Measurements from ENCODE around the gene NFKBIZ.
"Not testable (repeated sequence)": the region's sequence is repeated elsewhere in the genome, so short reads cannot be mapped to it uniquely, and the experiment has no call there.

The NFKBIZ gene

DNA sequence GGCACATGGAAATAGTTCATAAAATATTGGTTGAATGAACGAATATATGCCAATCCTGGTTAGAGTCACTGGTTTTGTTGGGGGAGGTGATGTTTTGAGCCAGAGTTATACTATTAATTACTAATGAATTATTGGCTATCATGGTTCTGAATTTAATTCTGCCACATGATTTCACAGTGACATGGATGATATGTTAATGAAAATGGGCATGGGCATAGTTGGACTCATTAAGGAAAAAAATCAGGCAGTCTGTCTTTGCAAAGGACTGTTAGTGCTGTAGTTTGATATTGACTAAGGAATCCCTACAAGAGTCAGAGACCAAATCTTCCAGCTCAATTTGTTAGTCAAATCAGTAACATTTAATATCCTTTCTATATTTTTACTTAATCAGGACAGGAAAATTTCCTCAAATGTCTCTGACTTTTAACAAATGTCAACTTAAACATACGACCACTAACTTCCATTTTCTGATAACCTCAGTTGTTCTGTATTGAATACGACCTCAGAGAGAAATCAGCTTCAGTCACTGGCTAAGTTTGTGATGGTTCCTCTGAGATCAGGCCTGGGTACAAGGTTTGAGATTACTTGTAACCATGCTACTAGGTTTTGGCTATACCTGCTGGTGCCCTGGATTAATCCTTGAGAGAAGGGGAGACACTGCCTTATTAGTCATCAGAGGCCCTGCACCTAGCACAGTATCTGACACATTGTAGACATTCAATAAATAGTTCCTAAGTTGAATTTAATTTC is 13.3 kb downstream of the NFKBIZ start:
- TF ChIP-seq, protein P1, sequence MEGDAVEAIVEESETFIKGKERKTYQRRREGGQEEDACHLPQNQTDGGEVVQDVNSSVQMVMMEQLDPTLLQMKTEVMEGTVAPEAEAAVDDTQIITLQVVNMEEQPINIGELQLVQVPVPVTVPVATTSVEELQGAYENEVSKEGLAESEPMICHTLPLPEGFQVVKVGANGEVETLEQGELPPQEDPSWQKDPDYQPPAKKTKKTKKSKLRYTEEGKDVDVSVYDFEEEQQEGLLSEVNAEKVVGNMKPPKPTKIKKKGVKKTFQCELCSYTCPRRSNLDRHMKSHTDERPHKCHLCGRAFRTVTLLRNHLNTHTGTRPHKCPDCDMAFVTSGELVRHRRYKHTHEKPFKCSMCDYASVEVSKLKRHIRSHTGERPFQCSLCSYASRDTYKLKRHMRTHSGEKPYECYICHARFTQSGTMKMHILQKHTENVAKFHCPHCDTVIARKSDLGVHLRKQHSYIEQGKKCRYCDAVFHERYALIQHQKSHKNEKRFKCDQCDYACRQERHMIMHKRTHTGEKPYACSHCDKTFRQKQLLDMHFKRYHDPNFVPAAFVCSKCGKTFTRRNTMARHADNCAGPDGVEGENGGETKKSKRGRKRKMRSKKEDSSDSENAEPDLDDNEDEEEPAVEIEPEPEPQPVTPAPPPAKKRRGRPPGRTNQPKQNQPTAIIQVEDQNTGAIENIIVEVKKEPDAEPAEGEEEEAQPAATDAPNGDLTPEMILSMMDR (conservative IDR thresholded peaks at IDR 0.05; ENCODE audit: low read depth, low read length): no peak
- no peak for DNase-seq (ENCODE audit: low read depth)
- H3K4me3 ChIP-seq (ENCODE audit: low read depth, low read length): no peak overlapping the region

DNA sequence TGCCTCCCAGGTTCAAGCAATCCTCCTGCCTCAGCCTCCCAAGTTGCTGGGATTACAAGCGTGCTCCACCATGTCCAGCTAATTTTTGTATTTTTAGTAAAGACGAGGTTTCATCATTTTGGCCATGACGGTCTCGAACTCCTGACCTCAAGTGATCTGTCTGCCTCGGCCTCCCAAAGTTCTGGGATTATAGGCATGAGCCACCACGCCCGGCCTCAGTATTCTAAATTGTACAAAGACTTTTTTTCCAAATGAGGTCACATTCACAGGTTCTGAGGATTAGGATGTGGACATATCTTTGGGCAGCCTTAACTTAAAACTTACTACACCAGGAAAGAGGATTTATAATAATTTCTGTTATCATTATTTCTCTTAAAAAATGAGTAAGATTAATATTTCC is 15.6 kb downstream of the NFKBIZ start:
- H3K4me3 ChIP-seq (ENCODE audit: low read depth, low read length); DNase-seq (ENCODE audit: low read depth): not testable (repeated sequence)

DNA sequence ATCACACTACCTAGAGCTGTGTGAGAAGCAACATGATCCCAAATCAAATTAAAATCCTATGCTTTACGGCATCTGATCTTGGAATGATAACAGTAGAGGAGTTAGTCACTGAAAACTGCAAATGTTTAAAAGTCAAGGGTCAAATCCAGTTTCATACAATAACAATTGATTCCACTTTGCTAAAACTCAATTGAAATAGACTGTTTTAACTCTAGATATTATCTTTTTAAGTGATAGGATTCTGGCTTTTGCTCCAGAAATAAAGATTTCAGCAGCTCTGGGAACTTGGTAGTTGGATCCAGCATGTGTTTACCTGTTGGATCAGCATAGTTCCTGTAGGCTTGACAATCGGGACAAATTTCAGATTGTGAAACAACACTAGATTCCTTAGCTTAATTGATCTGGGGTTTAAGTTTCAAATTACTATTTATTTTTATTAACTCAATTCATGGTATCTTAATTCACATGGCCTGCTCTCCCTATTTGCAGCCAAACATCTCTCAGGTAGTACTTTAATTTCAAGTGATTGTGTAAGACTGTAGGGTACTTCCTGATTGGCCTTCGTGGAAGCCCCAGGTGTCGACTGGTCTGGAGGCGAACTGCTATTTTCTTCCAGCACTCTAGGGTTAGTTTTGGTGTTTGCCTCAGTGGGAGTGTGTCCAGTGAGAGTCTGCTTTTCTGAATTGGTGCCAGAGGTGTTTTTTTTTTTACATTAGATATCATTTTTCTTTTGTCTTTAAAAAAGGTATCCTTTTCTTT is 16.6 kb downstream of the NFKBIZ start:
- H3K4me3 ChIP-seq (ENCODE audit: low read depth, low read length): no peak overlapping the region
- DNase-seq (ENCODE audit: low read depth): peak; percentile 40
- TF ChIP-seq, protein P1 (conservative IDR thresholded peaks at IDR 0.05; ENCODE audit: low read depth, low read length): peak; percentile 23

DNA sequence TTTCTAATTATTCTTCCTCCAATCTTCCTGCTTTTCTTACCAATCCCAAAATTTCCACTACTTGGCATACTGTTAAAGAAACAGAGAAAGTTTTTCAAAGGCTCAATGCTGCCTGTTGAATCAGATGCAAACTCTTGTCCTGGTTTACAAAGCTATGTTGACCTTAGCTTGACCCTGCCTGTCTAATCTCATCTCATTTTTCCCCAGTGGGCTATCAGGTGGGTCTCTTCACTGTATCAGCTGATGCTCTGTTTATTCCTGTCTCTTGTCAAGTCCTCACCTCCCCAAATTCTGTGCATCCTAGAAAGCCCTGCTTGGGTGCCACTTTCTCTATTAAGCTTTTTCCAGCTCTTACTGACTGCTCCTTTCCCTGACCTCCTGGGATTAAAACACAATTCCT is 18.2 kb downstream of the NFKBIZ start:
- no peak for DNase-seq (ENCODE audit: low read depth)
- H3K4me3 ChIP-seq (ENCODE audit: low read depth, low read length): no peak overlapping the region
- TF ChIP-seq, protein P1 (conservative IDR thresholded peaks at IDR 0.05; ENCODE audit: low read depth, low read length): no peak

DNA sequence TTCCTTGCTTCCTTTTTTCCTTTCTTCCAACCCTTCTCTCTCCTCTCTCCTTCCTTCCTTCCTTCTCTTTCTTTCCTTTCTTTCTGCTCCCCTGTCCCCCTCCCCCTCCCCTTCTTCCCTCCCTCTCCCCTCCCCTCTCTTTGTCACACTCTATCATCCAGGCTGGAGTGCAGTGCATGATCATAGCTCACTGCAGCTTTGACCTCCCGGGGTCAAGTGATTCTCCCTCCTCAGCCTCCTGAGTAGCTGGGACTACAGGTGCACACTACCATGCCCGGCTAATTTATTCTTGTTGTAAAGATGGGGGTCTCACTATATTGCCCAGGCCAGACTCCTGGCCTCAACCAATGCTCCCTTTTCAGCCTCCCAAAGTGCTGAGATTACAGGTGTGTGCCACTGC is 18.7 kb downstream of the NFKBIZ start:
- DNase-seq (ENCODE audit: low read depth): no peak
- TF ChIP-seq, protein P1 (conservative IDR thresholded peaks at IDR 0.05; ENCODE audit: low read depth, low read length): no peak
- no peak overlapping the region for H3K4me3 ChIP-seq (ENCODE audit: low read depth, low read length)

DNA sequence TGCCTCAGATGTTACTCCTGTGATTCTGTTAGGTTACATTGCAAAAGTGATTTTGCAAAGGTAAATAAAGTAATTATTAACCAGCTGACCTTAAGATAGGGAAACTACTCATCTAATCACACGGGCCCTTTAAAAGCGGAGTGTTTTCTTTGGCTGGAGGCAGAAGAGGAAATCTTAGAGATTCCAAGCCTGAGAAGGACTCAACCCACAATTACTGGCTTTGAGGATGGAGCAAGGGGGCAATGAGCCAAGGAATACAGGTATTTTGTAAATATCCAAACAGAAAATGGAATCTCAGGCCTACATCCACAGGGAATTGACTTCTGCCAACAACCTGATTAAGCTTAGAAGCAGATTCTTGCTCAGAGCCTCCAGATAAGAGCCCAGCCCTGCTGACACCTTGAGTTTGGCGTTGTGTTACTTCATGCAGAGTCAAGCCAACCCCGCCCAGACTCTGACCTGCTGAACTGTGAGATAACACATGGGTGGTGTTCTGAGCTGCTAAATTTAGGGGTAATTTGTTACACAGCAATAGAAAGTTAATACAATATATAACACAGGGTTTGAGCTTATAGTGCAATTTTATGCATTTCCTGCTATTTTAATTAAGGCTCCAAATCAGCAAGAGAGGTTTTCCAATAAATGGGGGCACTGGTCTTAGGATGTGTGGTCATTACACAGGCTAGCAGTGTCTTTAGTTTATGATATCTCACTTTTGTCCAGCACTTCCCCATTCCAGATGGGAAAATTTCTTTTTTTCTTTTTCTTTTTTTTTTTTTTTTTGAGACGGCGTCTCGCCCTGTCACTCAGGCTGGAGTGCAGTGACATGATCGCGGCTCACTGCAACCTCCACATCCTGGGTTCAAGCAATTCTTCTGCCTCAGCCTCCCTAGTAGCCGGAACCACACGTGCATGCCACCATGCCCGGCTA is 19.5 kb downstream of the NFKBIZ start:
- no peak overlapping the region for H3K4me3 ChIP-seq (ENCODE audit: low read depth, low read length)
- TF ChIP-seq, protein P1 (conservative IDR thresholded peaks at IDR 0.05; ENCODE audit: low read depth, low read length): no peak
- DNase-seq (ENCODE audit: low read depth): peak; percentile 75

DNA sequence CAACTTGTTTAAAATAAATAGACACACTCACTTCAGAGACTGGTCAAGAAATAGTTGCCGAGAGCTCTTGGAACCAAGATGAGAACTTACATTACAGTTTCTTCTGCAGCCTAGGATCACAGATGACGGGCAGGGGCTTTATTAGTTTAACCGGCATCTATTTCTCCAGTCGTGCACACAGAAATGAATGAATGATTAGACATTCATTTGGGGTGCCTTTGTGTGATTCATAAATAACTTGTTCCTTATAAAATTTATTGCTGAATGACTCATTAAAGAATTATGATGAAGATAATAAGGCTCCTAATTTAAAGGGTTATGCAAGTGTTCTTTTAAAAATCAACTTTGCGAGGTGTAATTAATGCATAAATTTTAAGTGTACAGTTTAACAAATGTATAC is 20.8 kb downstream of the NFKBIZ start:
- no peak for DNase-seq (ENCODE audit: low read depth)
- no peak overlapping the region for H3K4me3 ChIP-seq (ENCODE audit: low read depth, low read length)
- TF ChIP-seq, protein P1 (conservative IDR thresholded peaks at IDR 0.05; ENCODE audit: low read depth, low read length): no peak
